HepG2 (cell line): ENCODE measurements around the gene ASGR1. TPM values are rescaled to one million over a fixed set of nuclear protein-coding genes. Genes with fewer than 3 reads are reported as not detected.

Experiments
- CHD2 ChIP-seq: IDR thresholded peaks from 2 replicates; pipeline ENCODE4 v1.6.1; 2011; ENCODE audit warnings: low read depth, low read length, improper control_type of control experiment
- CREB1 ChIP-seq, 2 experiments: fragments of 450-650 bp in 1 of 2; IDR thresholded peaks; 2 replicates each; pipeline ENCODE4 v1.6.1; 2016 to 2017; ENCODE audit warnings: control low read depth in 1 of 2, mild to moderate bottlenecking in 1 of 2, missing compliant biosample characterization in 1 of 2, missing genetic modification characterization in 1 of 2
- DBP ChIP-seq: sonication (generic); formaldehyde crosslinking; IDR thresholded peaks from 2 replicates; pipeline ENCODE4 v1.4.0; 2020; ENCODE audit warnings: missing genetic modification reagents; ENCODE audit errors: not compliant biosample characterization
- EP300 ChIP-seq, 3 experiments: sonication (generic) in 1 of 3; formaldehyde crosslinking in 1 of 3; IDR thresholded peaks; 2 replicates each; pipeline versions ENCODE4 v1.5.1 to v1.6.1; 2011 to 2020; ENCODE audit warnings: low read depth in 2 of 3, low read length in 2 of 3, borderline replicate concordance in 1 of 3, improper control_type of control experiment in 1 of 3, mild to moderate bottlenecking in 1 of 3, missing genetic modification reagents in 1 of 3, moderate library complexity in 1 of 3
- HNF1A ChIP-seq, 2 experiments: sonication (generic) in 1 of 2; formaldehyde crosslinking in 1 of 2; IDR thresholded peaks; 2 replicates each; pipeline versions ENCODE4 v1.4.0 to v1.6.1; 2016 to 2020; ENCODE audit warnings: borderline replicate concordance in 1 of 2, low read depth in 1 of 2, mild to moderate bottlenecking in 1 of 2, missing genetic modification reagents in 1 of 2
- SP5 ChIP-seq: IDR thresholded peaks from 2 replicates; pipeline ENCODE4 v1.6.1; 2016; ENCODE audit warnings: low read depth, borderline replicate concordance
- TFDP1 ChIP-seq: IDR thresholded peaks from 2 replicates; pipeline ENCODE4 v1.6.1; 2016; ENCODE audit warnings: missing compliant biosample characterization, missing genetic modification reagents, borderline replicate concordance
- ZBTB39 ChIP-seq: sonication (generic); formaldehyde crosslinking; IDR thresholded peaks from 2 replicates; pipeline ENCODE4 v1.5.0; 2020; ENCODE audit warnings: missing genetic modification reagents
- ZNF275 ChIP-seq: sonication (generic); formaldehyde crosslinking; IDR thresholded peaks from 2 replicates; pipeline ENCODE4 v1.8.0; 2022; ENCODE audit warnings: missing genetic modification reagents, mild to moderate bottlenecking, inconsistent platforms, borderline replicate concordance
- ZNF430 ChIP-seq: sonication (generic); formaldehyde crosslinking; IDR thresholded peaks from 2 replicates; pipeline ENCODE4 v1.9.0; 2021; ENCODE audit warnings: mild to moderate bottlenecking, missing genetic modification reagents
- ZNF543 ChIP-seq: sonication (generic); formaldehyde crosslinking; IDR thresholded peaks from 2 replicates; pipeline ENCODE4 v1.4.0; 2020; ENCODE audit warnings: mild to moderate bottlenecking, missing genetic modification reagents
- polyA plus RNA-seq, 8 experiments: library from polyadenylated mRNA; depleted of rRNA in 3 of 8; stranded (reverse) in 7 of 8; unstranded in 1 of 8; fragments of >200 nt; fragmentation: Illumina TruSeq in 4 of 8; extraction: Trizol in 4 of 8; gene quantifications; 2 replicates each; pipeline versions ENCODE4 v1.2.1 to v1.2.3, GENCODE V29; 2011 to 2016; ENCODE audit warnings: low read depth in 4 of 8, missing spikeins in 1 of 8, mixed read lengths in 1 of 8; ENCODE audit not compliant: insufficient read depth in 1 of 8
- total RNA-seq, 5 experiments: library from RNA; depleted of rRNA; stranded (reverse); fragments of >200 nt; fragmentation: Illumina TruSeq; extraction: Trizol; gene quantifications; 2 replicates each; pipeline ENCODE4 v1.2.3, GENCODE V29; 2016; ENCODE audit warnings: low read depth in 1 of 5

Gene ASGR1
- total and polyA plus RNA-seq, 2 of the 13 experiments (the other 11 are each of a cell fraction or from before 2014, with no cell fraction given), result 353 to 796 TPM

- TF ChIP-seq HNF1A (IDR thresholded peaks at IDR 0.05; ENCODE audit: low read depth) (no peak), HNF1A (CRISPR knock-in tag; IDR thresholded peaks at IDR 0.05; ENCODE audit: borderline replicate concordance) (peak; percentile 57; the same call in 1 of the 2 replicates), TFDP1 (CRISPR knock-in tag) (peak; percentile 67; the same call in 1 of the 2 replicates), DBP (CRISPR knock-in tag) (peak; percentile 49), CREB1 (IDR thresholded peaks at IDR 0.05) (peak; percentile 53), CREB1 (CRISPR knock-in tag; IDR thresholded peaks at IDR 0.05) (peak; percentile 72), ZNF275 (peak; percentile 43; the same call in 1 of the 2 replicates), ZBTB39 (CRISPR knock-in tag) (no peak), ZNF430 (CRISPR knock-in tag) (peak; percentile 47; the same call in 1 of the 2 replicates), EP300 (IDR thresholded peaks at IDR 0.05; ENCODE audit: low read depth in 2 of 2, low read length in 2 of 2) (no peak), EP300 (CRISPR knock-in tag; IDR thresholded peaks at IDR 0.05; ENCODE audit: borderline replicate concordance) (no peak; the same call in 1 of the 2 replicates), ZNF543 (CRISPR knock-in tag) (0 out of 2 replicates have a peak, but pooled peaks have one; percentile 31), CHD2 (peak; percentile 51; the same call in 1 of the 2 replicates), SP5 (CRISPR knock-in tag) (peak; percentile 72; the same call in 1 of the 2 replicates)
These were observed 35.3 kb upstream of the ASGR1 start (continued) for GRCh38 chr17:7214300-7215135.
